Stimulated activated CD4-positive, alpha-beta T cell treated with anti-CD3 and anti-CD28 coated beads, TNF-alpha, amount 100 ng/mL, for 48 hours (primary cell): Measurements from ENCODE around the gene POLR3E.
"Not testable (repeated sequence)": the region's sequence is repeated elsewhere in the genome, so short reads cannot be mapped to it uniquely, and the experiment has no call there.

Experiments used
- DNase-seq, 3 donors: peaks; one replicate each; pipeline ENCODE4 v3.0.0-alpha.2; 2020; ENCODE audit warnings: low read depth in 3 of 3

Gene POLR3E

DNA sequence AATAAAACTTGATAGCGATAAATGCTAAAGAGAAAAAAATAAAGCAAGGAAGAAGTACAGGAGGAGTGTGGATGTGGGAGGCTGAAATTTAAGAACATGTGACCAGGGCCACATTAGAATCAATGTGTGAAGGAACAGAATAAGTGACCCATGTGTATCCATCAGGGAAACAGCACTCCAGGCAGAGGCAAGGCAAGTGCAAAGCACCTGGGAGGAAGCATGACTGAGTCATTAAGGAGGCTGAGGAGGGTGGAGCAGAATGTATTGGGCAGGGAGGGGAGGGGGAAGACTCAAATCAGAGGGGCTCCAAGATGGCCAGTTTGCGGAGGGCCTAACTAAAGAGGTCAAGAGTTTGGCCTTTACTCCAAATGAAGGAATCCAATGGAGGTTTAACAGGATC, 69.2 kb downstream of the POLR3E start:
- DNase-seq = no peak

DNA sequence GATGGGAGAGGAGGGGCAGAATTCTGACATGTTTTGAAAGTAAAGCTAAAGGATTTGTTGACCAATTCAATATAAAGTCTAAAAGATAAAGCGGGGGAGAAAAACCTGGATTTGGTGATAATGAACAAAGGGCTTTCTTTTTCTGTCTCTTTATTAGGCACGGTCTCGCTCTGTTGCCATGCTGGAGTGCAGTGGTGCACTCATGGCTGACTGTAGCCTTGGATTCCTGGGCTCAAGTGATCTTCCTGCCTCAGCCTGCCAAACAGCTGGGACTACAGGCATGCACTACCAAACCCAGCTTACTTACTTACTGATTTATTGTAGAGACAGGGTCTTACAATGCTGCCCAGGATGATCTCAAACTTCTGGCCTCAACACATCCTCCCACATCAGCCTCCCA, 69.7 kb downstream of the POLR3E start:
- no peak for DNase-seq

DNA sequence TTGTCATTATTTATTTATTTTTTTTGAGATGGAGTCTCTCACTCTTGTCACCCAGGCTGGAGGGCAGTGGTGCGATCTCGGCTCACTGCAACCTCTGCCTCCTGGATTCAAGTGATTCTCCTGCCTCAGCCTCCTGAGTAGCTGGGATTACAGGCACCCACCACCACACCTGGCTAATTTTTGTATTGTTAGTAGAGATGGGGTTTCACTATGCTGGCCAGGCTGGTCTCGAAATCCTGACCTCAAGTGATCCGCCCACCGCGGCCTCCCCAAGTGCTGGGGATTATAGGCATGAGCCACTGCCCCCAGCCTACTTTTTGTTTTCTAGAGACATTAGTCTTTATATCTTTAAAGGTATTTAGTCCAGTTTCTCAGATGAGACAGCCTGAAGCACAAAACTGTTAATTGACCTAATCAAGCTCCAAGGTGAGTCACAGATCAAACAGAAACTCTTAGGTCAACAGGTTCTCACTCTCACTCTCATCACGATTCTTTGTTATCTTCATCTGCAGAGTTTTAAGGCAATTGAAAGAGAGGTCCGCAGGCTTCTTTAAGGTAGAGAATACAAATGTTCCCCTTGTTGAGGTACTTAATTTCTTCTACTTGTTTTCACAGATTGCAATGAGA, 71.1 kb downstream of the POLR3E start:
- not testable (repeated sequence) for DNase-seq

DNA sequence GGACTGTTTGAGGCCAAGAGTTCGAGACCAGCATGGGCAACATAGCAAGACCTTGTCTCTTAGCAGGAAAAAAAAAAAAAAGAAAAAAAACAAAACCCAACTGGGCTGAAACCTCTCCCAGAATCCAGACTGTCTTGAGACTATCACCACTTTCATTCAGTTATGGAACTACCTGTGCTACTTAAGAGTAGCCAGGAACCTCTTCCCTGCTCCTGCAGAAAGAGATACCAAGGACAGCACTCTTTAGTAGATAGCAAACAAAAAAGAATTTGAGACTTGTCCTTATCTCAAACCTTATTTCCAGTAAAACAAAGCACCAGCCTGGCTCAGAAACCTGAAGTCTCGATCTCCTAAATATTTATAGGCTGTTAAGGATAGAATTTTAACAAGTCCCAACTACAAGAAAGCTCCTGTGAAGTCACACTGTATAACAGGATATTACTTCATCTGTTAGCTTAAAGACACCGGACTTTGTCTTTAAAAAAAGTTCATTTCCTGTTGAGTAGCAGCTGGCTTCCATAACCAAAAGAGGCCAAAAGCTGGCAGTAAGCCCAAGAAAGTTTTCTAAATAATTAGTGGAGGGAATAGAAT, 72.1 kb downstream of the POLR3E start:
- no peak for DNase-seq

DNA sequence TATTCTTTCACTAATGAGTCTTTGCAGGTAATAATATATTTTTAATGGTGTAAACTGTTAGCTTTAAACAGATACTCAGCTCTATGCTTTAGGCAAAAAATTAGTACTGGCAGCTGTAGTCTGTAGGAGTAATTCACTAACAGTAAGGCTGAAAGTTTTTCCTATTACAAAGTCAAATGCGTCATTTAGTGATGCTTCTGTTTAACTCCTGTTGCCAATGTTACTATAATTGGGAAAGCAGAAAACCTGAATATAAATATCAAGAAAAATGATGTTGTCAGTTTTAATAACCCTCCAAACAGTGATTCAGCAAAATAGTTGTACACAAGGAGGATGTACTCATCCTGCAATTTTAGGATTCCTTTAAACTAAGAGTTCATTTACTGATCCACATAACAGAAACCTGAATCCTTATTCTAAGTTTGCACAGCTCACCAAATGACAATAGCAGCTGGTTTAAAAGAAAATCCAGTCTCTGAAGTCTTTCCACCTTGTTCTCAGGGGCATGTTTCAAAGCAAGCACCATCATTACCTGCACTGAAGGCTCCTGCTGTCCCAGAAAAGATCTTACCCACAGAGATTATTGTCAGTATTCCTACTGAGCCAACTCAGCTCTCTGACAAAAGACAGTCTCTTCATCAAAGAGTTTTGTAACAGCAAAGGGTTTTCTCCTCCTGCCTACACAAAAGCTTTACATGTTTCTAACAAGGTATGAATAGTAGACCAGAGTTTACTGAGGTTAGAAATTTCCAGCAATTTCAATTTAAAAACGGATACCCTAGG, 73.0 kb downstream of the POLR3E start:
- DNase-seq = no peak

DNA sequence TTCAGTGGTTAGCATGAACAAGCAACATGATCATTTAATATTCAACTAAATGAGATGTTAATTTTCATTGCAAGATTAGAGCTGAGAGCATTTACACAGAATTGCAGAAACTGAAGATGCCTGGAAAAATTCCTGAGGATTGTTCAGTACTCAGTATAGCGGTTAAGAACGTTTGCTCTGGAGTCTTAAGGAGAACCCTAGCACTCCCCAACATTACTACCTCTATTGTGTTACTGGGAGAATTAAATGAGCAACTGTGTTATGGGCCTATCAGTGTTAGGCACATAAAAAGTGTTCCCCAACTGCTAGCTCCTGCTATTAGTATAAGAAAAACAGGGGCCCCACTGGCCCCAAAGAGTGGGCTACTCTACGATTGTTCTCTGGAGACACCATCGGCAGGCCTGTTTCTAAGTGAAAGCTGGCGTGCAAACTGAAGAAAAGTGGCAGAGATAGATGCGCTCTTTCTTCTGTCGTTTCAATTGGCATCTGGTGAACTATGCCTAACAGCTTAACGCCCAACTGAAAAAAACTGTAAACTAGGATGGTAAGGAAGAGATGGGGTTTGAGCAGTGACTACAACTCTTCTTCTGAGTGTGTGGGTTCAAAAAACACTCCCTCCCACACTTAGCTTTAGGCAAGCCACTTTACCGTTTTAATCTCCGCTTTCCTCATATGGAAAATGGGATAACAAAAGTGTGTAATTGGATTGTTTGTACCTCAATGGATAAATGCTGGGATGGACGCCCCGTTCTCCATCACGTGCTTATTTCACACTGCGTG, 75.9 kb downstream of the POLR3E start:
- no peak for DNase-seq

DNA sequence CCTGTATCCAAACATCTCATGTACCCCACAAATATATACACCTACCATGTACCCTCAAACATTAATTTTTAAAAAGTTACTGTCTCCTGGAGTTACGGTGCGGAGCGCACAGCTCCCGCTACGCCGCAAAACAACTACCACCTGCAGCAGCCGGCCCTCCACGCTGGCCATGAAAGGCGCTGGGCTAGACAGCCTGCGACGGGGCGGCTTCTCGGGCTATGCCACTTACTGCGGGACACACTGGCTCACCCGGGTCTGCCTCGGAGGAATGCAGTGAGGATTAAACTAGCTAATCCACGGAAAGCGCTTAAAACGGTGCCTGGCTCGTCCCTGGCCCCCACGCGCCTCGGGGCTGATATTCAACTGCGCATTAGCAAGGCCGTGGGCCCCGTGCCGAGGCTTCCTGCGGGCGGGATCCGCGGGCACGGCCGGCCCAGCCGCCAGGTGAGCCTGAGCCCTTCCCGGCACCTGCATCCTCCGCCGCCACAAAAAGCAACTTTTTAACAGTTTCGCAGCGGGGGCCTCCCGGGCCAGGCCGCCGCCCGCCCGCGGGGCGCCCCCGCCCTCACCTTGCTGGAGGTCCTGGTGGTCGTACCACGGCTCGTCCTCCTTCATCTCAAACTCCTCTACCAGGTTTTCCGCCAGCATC, 76.6 kb downstream of the POLR3E start:
- no peak for DNase-seq

DNA sequence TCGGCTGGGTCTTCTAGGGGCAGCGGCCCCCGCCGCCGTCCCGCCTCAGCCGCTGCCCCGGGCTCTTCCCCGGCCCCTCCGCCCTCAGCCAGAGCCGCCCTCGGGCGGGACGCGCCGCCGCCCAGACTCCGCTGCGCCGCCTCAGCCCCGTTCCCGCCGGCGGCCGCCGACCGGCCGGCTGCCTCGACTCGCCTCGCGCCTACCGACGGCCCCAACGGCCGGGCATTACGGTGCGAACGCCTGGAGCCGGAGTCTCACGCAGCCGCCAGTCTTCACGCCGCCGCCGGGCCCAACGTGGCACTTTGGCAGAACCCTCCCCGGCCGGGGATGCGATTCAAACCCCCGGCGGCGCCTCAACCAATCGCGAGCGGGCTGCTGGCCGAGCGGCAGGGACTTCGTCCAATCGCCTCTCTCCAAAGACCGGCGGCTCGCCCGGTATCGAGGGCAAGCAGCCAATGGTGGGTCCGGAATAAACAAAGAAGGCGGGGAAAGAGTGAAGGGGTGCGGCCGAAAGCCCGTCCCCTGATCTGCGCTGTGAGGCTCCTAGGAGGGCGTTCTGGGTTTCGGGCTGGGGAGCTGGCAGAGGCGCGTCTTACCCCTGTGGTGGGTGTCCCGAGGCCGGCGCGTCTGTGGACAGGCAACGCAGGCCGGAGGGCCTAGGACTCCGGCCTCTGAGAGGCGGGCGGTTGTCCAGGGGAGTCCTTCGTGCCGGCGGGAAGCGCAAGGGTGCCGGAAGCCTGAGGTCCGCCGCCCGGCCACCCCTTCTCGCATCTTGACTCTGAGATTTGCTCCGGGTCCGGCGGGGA, 77.3 kb downstream of the POLR3E start, which contains the start of gene CDR2:
Gene CDR2 (minus strand): TSS at position 309 of the 806 bp plus-strand sequence. CDS start 310 bp downstream, outside the sequence.
- DNase-seq = peak; percentile 94 to 97 (median 96)

DNA sequence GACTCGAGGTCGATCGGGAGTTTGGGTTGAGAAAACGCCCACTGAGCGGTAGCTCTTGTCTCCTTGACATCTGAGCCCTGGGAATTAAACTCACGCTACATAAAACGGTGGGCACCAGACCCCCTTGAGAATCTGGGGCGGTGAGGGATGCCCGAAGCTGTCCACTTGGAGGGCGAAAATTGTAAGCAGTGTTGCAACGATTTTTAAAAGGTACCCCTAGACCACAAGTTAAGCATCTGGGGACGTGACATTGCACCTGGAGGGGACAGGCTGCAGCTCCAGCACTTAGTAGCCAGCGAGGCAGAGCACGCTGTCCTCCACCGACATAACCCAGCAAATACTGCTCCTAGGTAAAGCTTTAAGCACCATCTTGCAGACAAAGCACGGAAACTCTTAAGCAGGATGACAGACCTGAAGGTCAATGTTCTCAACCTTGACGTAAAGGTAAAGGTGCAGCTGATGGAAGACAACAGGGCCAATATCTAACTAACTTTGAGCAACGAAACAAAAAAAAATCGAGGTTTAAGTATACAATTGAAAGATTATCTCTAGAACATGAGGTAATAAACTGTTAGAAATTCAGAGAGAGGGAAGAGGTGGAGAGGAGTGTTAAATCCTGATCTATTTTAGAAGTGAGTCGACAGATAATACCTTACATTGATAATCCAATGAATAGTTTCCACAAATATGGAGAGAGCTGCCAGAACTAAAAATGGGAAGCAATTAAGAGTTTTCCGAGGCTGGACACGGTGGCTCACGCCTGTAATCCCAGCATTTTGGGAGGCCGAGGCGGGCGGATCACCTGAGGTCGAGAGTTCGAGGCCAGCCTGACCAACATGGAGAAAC, 78.1 kb downstream of the POLR3E start:
- DNase-seq = no peak

DNA sequence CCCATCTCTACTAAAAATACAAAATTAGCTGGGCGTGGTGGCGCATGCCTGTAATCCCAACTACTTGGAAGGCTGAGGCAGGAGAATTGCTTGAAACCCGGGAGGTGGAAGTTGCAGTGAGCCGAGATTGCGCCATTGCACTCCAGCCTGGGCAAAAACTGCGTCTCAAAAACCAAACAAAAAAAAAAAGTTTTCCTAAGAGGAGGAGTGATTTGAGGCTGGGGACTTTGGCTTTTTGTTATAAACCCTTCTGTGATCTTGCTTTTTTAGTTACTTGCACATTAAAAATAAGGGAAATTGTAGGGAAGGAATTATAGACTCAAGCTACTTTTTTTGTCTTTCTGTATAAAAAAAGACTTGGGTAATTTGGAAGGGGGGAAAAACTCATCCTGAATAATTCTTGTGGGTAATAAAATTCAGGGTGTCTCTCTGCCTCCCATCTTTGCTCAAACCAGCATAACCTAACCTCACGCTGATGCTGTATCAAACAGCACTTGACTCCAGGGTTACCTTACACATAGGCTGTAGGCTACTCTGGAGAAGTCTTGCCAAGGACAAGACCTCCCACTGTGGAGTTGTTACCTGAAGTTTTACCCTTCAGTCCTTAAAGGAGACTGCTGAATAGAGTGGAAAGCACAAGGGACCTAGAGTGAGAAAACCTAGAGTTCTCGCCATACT, 78.9 kb downstream of the POLR3E start:
- no peak for DNase-seq

DNA sequence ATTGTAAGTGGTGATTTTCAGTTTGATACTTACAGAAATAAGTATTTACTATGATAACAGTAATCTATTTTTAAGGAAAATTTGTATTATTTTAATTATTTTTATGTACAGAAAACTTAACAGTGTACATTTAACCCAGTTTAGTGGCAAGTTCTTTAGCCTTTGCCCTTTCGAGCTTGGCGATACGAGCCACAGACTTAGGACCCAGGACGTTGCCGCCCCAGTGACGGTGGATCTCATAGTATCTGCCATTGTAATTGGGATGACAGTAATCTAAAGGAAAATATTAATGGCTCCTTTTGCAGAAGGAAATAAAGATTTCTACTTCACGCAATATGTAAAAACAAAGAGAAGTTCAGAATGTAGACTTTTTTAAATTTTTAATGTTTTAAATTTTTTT, 82.4 kb downstream of the POLR3E start:
- DNase-seq = no peak

DNA sequence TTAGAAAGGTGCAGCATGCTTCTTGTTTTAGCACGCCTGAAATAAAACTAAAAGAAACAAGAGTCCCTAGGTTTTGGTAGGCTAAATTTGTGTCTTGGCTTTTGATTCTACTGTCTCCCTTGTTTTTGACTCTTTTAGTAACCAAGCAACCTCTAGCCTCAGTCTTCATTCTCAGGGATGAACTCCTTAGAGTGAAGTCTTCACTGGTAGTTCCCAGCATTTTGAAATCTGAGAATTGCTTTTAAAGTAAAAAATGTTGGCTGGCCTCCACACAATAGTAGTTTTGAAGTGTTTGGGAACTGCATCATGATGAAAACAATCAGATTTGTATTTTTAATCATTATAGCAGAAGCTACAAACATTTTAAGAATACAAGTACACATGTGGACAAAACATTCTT, 83.3 kb downstream of the POLR3E start:
- DNase-seq = no peak

DNA sequence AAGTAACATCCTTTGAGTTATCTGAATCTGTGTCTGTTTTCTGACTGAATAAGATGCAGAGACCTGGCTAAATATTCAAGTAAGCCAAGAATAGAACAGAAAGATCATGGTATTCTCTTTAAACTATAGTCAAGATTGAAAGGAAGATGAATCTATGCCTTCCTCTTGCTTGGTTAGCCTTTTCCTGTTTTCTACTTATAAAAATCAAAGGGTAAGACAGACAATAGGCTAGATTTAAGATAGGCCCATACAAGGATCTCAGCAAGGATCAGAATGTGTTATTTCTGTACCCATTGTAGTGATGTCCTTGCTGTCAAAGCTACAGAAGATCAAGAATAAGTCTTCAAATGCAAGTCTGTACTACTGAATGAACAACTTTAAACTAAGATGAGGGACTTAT, 84.2 kb downstream of the POLR3E start:
- DNase-seq = no peak

DNA sequence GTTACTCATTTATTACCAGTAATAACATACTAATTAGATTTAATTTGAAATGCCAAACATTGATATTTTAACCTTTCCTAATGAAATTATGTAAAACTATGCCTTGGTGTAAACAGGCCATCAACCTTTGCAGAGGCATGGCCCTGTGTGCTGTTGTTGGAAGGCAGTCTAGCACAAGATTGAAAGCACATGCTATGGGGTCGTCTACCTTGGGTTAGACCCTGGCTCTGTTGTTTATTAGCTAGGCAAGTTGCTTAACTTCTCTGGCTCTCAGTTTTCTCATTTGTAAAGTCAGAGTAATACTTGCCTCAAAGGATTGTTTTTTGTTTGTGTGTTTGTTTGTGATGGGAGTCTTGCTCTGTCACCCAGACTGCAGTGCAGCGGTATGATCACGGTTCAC, 86.6 kb downstream of the POLR3E start:
- DNase-seq = no peak
